ENCODE measurements around the gene ACKR3. TPM values are rescaled to one million over a fixed set of nuclear protein-coding genes. Genes with fewer than 3 reads are reported as not detected.

Gene ACKR3
- polyA plus RNA-seq, 2 of the 4 experiments (the other 2 are of a cell fraction): 21.3 to 33.2 TPM

DNA sequence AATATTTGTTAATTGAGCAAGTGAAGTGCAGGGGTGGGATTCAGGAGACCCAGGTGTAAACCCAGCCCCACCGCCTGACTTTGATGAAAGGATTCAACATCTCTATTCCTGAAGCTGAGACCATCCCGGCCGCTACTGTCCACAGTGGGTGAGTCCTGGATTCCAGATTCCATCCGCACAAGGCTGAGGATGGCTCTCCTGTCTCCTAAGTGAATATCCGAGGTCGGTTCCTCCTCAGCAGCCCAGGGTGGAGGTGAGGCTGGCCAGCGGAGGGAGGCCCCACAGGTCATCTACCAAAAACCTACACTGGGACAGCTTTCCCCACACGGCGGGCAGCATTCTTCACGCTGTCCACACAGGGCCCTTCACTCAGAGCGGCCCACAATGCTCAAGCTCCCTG is 57.6 kb downstream of the ACKR3 start:
- Histone ChIP-seq H3K4me2 (no peak overlapping the region), H3K9me3 (no peaks in the 10 kb centered on the region), H3K4me3 (no peak overlapping the region), H3K4me1 (no peaks in the 10 kb centered on the region), H3K27ac (no peak overlapping the region)
- CTCF ChIA-PET: no interaction called here
- DNase-seq (ENCODE audit: low read depth in 1 of 2, low spot score in 1 of 2) (no peak), FAIRE-seq (no peak), ATAC-seq (no peak)
- POLR2A ChIA-PET: no interaction called here
- 90% methylated on average over 6 of the region's 11 CpGs for WGBS (ENCODE audit: missing lambda C conversion rate)
- TF ChIP-seq E2F6 (IDR thresholded peaks at IDR 0.05; ENCODE audit: borderline replicate concordance, low read depth): no peak
- no peak for TF ChIP-seq NFE2L2 (conservative IDR thresholded peaks at IDR 0.05; ENCODE audit: low read length)
- TF ChIP-seq GATA3 (IDR thresholded peaks at IDR 0.05; ENCODE audit: borderline replicate concordance): no peak
- TF ChIP-seq HDAC2 (IDR thresholded peaks at IDR 0.05): no peak
- TF ChIP-seq ZC3H11A (IDR thresholded peaks at IDR 0.05): no peak

- Histone ChIP-seq H3K4me3 (no peak overlapping the region), H3K27ac (no peak overlapping the region), H3K4me2 (no peak overlapping the region), H3K4me1 (no peaks in the 10 kb centered on the region), H3K9me3 (no peaks in the 10 kb centered on the region)
- POLR2A ChIA-PET: no interaction called here
- 45% methylated on average over 5 of the region's 6 CpGs for WGBS (ENCODE audit: missing lambda C conversion rate)
- CTCF ChIA-PET: no interaction called here
- FAIRE-seq: no peak
- TF ChIP-seq E2F6 (IDR thresholded peaks at IDR 0.05; ENCODE audit: borderline replicate concordance, low read depth) (no peak), POLR2AphosphoS2 (conservative IDR thresholded peaks at IDR 0.05; ENCODE audit: low read length) (no peak), NR3C1 (IDR thresholded peaks at IDR 0.05) (no peak), MAFK (IDR thresholded peaks at IDR 0.05; ENCODE audit: partially characterized antibody) (no peak), HOXB13 (CRISPR knock-in tag; IDR thresholded peaks at IDR 0.05; ENCODE audit: low read depth) (no peak), JUNB (IDR thresholded peaks at IDR 0.05) (no peak), SMC3 (IDR thresholded peaks at IDR 0.05) (no peak), EP300 (IDR thresholded peaks at IDR 0.05) (no peak), RCOR1 (IDR thresholded peaks at IDR 0.05; ENCODE audit: low read depth, low read length) (no peak), MAZ (IDR thresholded peaks at IDR 0.05; ENCODE audit: borderline replicate concordance, low read depth, low read length) (no peak), NFE2L2 (conservative IDR thresholded peaks at IDR 0.05; ENCODE audit: low read length) (no peak), MYC (IDR thresholded peaks at IDR 0.05; ENCODE audit: borderline replicate concordance, low read length) (no peak), CBX8 (IDR thresholded peaks at IDR 0.05) (no peak), TFCP2L1 (CRISPR knock-in tag; IDR thresholded peaks at IDR 0.05) (no peak), ZFP36 (IDR thresholded peaks at IDR 0.05; ENCODE audit: borderline replicate concordance, partially characterized antibody) (no peak), CHD4 (IDR thresholded peaks at IDR 0.05; ENCODE audit: borderline replicate concordance) (no peak), HMGXB4 (CRISPR knock-in tag; IDR thresholded peaks at IDR 0.05; ENCODE audit: borderline replicate concordance) (no peak)
- DNase-seq (ENCODE audit: low read depth in 1 of 2, low spot score in 1 of 2): no peak
- no peak for ATAC-seq
These were observed 58.2 kb downstream of the ACKR3 start for GRCh38 chr2:236627841-236628240.

GRCh38 chr2:236628256-236628901 is 58.8 kb downstream of the ACKR3 start:
- POLR2A ChIA-PET: no interaction called here
- Histone ChIP-seq H3K4me3 (no peak overlapping the region), H3K9me3 (no peaks in the 10 kb centered on the region), H3K4me2 (no peak overlapping the region), H3K4me1 (no peaks in the 10 kb centered on the region), H3K27ac (no peak overlapping the region)
- ATAC-seq (no peak), DNase-seq (ENCODE audit: low read depth in 1 of 2, low spot score in 1 of 2) (no peak), FAIRE-seq (no peak)
- 50% methylated on average over 12 of the region's 15 CpGs for WGBS (ENCODE audit: missing lambda C conversion rate)
- TF ChIP-seq, protein P1, sequence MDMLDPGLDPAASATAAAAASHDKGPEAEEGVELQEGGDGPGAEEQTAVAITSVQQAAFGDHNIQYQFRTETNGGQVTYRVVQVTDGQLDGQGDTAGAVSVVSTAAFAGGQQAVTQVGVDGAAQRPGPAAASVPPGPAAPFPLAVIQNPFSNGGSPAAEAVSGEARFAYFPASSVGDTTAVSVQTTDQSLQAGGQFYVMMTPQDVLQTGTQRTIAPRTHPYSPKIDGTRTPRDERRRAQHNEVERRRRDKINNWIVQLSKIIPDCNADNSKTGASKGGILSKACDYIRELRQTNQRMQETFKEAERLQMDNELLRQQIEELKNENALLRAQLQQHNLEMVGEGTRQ (IDR thresholded peaks at IDR 0.05): no peak
- TF ChIP-seq ZNF302 (CRISPR knock-in tag; IDR thresholded peaks at IDR 0.05): no peak
- CTCF ChIA-PET: no interaction called here
